AG04450 (cell line): Measurements from ENCODE around the gene PPFIA1. TPM values are rescaled to one million over a fixed set of nuclear protein-coding genes. Genes with fewer than 3 reads are reported as not detected.
"Not testable (repeated sequence)": the region's sequence is repeated elsewhere in the genome, so short reads cannot be mapped to it uniquely, and the experiment has no call there.

ENCODE experiments used
- CTCF ChIA-PET: fragments of 300-600, 350-600 bp; formaldehyde crosslinking; extraction: SDS; loops from one replicate; lab custom pipeline; 2022; ENCODE audit warnings: antibody characterized with exemption, inconsistent platforms; lab: Charles Lee
- POLR2A ChIA-PET: fragments of 350-600 bp; formaldehyde crosslinking; extraction: SDS; loops from one replicate; lab custom pipeline; 2021; ENCODE audit warnings: antibody characterized with exemption, inconsistent platforms; lab: Yijun Ruan, JAX
- DNase-seq: peaks from one replicate; pipeline ENCODE4 v3.0.0-alpha.2; 2011; ENCODE audit warnings: low read depth, low spot score
- H3K27ac ChIP-seq: one replicate; pipeline ENCODE4 v1.5.1; 2012; ENCODE audit warnings: low read depth, low read length, control low read depth
- H3K27me3 ChIP-seq: one replicate; pipeline ENCODE4 v1.6.0; 2012; ENCODE audit warnings: low read length; ENCODE audit not compliant: control insufficient read depth, insufficient read depth
- H3K4me3 ChIP-seq: 2 replicates; pipeline ENCODE4 v1.5.1; 2011; ENCODE audit warnings: mild to moderate bottlenecking, low read depth, low read length, control low read depth
- H3K9me3 ChIP-seq: 2 replicates; pipeline ENCODE4 v1.5.1; 2012; ENCODE audit warnings: low read length; ENCODE audit not compliant: control insufficient read depth, insufficient read depth
- polyA plus RNA-seq: library from polyadenylated mRNA; depleted of rRNA; stranded (reverse); fragments of >200 nt; gene quantifications from 2 replicates; pipeline ENCODE4 v1.2.3, GENCODE V29; 2011
- TF ChIP-seq, protein P1 (sequence below): IDR thresholded peaks from 2 replicates; pipeline ENCODE4 v1.5.1; 2011; ENCODE audit warnings: low read depth, low read length, control low read depth, inconsistent platforms

Gene PPFIA1
- polyA plus RNA-seq, 1 experiment, result 39.9 TPM

DNA sequence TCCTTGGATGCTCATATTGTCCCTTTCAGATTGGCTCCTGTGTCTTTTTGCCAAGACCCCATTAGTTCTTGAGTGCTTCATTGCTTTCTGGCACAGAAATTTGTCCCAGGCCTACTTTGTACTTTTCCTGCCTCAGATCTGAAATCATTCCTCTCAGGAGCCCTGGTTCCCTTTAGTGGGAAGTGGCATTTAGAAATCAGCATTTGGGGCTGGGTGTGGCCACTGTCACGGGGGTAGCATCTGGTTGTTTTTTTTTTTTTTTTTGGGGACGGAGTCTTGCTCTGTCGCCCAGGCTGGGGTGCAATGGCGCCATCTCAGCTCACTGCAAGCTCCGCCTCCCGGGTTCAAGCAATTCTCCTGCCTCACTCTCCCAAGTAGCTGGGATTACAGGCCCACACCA is 18.2 kb downstream of the PPFIA1 start:
- no peaks in the 10 kb centered on the region for H3K9me3 ChIP-seq
- no peak overlapping the region for H3K4me3 ChIP-seq
- no peak overlapping the region for H3K27ac ChIP-seq
- CTCF ChIA-PET, result no interaction called here
- POLR2A ChIA-PET, result no interaction called here
- H3K27me3 ChIP-seq, result no peaks in the 10 kb centered on the region
- no peak for DNase-seq
- TF ChIP-seq, protein P1, sequence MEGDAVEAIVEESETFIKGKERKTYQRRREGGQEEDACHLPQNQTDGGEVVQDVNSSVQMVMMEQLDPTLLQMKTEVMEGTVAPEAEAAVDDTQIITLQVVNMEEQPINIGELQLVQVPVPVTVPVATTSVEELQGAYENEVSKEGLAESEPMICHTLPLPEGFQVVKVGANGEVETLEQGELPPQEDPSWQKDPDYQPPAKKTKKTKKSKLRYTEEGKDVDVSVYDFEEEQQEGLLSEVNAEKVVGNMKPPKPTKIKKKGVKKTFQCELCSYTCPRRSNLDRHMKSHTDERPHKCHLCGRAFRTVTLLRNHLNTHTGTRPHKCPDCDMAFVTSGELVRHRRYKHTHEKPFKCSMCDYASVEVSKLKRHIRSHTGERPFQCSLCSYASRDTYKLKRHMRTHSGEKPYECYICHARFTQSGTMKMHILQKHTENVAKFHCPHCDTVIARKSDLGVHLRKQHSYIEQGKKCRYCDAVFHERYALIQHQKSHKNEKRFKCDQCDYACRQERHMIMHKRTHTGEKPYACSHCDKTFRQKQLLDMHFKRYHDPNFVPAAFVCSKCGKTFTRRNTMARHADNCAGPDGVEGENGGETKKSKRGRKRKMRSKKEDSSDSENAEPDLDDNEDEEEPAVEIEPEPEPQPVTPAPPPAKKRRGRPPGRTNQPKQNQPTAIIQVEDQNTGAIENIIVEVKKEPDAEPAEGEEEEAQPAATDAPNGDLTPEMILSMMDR, result no peak

DNA sequence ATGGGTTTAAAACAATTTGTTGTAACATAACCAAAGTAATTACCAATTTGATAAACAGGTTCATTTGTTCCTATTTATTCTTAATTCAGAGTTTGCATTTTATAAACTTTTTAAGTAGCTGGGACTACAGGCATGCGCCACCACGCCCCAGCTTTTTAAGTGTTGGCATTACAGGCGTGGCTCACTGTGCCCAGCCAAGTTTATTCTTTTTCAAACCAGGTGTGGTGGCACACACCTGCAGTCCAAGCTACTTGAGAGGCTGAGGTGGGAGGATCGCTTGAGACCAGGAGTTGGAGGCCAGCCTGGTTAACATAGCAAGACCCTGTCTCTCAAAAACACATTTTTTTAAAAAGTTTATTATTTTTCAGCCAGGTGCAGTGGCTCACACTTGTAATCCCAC is 19.1 kb downstream of the PPFIA1 start:
- TF ChIP-seq, protein P1, result no peak
- POLR2A ChIA-PET, result no interaction called here
- no peak for DNase-seq
- Histone ChIP-seq H3K27me3 (no peaks in the 10 kb centered on the region), H3K4me3 (no peak overlapping the region), H3K9me3 (no peaks in the 10 kb centered on the region), H3K27ac (no peak overlapping the region)
- CTCF ChIA-PET, result no interaction called here

DNA sequence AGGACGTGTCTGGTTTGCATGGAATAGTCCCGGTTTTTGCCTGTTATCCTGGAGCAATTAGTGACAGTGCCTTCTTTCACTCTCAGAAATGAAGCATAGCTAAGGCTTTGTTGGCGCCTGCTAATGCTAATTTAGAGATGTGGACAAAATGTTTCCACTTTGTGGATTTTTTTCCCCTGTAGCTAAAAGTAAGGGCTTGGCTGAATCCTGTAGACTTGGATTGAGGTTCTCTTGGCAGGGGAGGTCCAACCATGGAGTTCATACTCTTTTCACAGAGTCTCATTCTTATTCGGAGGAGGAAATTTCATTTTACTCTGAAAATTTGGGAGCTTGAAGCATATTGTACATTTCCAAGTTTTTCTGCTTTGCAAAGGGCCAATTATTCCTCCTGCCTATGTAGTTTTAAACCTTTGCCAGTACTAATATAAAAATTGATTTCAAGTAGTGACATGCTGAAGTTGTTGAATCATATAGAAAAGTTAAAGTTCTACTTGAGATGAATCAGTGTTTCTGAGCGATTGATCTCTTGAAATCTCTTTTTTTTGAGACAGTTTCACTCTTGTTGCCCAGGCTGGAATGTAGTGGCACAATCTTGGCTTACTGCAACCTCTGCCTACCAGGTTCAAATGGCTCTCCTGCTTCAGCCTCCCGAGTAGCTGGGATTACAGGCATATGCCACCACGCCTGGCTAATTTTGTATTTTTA is 20.0 kb downstream of the PPFIA1 start:
- ChIA-PET CTCF (no interaction called here), POLR2A (no interaction called here)
- no peak overlapping the region for H3K27ac ChIP-seq
- no peak overlapping the region for H3K4me3 ChIP-seq
- no peak for DNase-seq
- no peaks in the 10 kb centered on the region for H3K9me3 ChIP-seq
- no peaks in the 10 kb centered on the region for H3K27me3 ChIP-seq
- TF ChIP-seq, protein P1, result no peak

DNA sequence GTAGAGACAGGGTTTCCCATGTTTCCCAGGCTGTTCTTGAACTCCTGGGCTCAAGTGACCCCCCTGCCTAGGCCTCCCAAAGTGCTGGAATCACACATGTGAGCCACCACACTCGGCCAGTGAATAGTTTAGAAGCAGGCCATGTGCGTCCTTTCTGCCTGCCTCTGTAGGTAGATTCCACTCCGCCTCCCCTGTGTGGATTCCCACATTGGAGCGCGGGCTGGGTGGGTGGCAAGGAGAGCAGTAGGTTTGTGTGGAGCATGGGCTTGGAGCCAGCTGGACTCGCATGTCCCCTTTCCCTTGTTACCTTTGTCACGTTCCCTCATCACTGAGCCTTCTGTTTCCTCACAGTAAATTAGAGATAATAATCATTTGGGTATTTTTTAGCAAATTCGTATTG is 21.7 kb downstream of the PPFIA1 start:
- DNase-seq, result no peak
- TF ChIP-seq, protein P1, result no peak
- Histone ChIP-seq H3K9me3 (peaks cover 4% of the 10 kb centered on the region; the same call in 1 of the 2 replicates), H3K27me3 (no peaks in the 10 kb centered on the region), H3K4me3 (no peak overlapping the region), H3K27ac (no peak overlapping the region)
- ChIA-PET CTCF (no interaction called here), POLR2A (no interaction called here)

DNA sequence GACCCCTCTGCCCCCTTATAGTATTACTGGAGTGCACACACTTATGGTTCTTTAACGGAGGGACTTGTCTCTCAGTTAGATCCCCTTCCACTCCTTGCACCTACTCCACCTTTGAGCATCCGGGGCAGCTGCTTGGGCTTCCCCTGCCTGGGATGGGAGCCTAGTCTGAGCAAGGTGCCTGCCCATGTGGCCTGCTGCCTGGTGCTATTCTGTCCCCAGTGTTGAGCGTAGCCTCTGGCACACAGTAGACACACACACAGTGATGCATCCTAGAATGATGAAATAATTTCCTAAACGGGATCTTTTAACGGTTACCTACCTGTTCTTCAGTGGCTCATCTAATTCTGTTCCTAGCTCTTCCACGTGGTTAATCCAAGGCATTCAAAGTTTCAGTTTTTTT is 22.4 kb downstream of the PPFIA1 start:
- Histone ChIP-seq H3K4me3 (no peak overlapping the region), H3K27ac (no peak overlapping the region), H3K27me3 (no peaks in the 10 kb centered on the region), H3K9me3 (peaks cover 4% of the 10 kb centered on the region; the same call in 1 of the 2 replicates)
- ChIA-PET CTCF (no interaction called here), POLR2A (no interaction called here)
- TF ChIP-seq, protein P1, result no peak
- DNase-seq, result no peak

DNA sequence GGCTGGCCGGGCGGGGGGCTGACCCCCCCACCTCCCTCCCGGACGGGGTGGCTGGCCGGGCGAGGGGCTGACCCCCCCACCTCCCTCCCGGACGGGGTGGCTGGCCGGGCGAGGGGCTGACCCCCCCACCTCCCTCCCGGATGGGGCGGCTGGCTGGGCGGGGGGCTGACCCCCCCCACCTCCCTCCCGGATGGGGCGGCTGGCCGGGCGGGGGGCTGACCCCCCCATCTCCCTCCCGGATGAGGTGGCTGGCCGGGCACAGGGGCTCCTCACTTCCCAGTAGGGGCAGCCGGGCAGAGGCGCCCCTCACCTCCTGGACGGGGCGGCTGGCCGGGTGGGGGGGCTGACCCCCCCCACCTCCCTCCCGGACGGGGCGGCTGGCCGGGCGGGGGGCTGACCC is 24.7 kb downstream of the PPFIA1 start:
- H3K27me3 ChIP-seq, H3K27ac ChIP-seq, DNase-seq, H3K4me3 ChIP-seq, CTCF ChIA-PET, H3K9me3 ChIP-seq, POLR2A ChIA-PET: not testable (repeated sequence)
